Measurements from ENCODE around the gene MSL3B.

The MSL3B gene

DNA sequence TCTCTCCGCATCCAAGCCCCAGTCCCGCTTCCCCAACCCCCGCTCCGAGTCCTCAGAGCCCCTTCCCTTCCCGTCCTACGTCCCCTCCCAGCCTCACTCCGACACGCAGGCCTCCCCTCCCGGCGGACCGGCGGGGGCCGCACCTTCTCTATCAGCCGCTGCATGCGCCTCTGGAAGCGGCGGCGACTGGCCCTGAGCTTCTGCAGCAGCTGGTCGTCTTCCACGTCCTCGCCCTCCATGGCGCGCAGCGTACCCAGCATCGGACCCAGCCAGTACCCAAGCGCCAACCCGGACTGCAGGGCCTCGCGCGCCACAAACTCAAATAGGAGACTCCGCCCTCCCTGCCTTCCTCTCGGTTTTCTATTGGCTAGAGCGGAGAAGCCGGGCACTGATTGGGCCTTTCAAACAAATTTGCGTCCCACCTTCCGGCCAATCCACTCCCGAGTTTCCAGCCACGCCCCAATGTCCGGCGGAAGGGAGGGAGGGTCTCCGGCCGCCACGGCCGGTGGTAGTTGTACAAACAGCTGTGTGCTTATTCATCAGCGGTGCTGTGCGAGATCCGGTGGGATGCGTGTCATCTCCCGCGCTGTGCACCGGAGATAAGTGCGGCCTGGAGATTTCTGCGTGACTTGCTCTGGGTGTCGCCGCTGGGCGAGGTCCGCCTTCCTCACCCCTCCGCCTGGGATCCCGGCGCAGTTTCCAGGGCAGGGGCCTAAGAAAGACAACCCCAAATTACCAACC, 13.8 kb downstream of the MSL3B start, which contains the start of gene HJURP (continued):
- TF ChIP-seq KHSRP (IDR thresholded peaks at IDR 0.05) (no peak), SP2 (IDR thresholded peaks at IDR 0.05; ENCODE audit: extremely low read depth, low read depth, low read length, poor library complexity, severe bottlenecking) (no peak), TRIM24 (IDR thresholded peaks at IDR 0.05) (peak; percentile 47 to 70; a peak in 2 of 4 replicates), SP1 (CRISPR knock-in tag; IDR thresholded peaks at IDR 0.05) (peak; percentile 69), CXXC5 (CRISPR knock-in tag; IDR thresholded peaks at IDR 0.05) (peak; percentile 93), POLR2AphosphoS5 (IDR thresholded peaks at IDR 0.05; ENCODE audit: control insufficient read depth, insufficient read depth, low read depth, low read length) (peak; percentile 78), THRA (IDR thresholded peaks at IDR 0.05) (no peak), ZNF449 (CRISPR knock-in tag; IDR thresholded peaks at IDR 0.05) (no peak), PHF8 (IDR thresholded peaks at IDR 0.05; ENCODE audit: borderline replicate concordance, low read length) (peak; percentile 90; the same call in 1 of the 2 replicates), HDAC2 (IDR thresholded peaks at IDR 0.05) (peak; percentile 49; the same call in 1 of the 2 replicates), ZNF224 (CRISPR knock-in tag; IDR thresholded peaks at IDR 0.05) (no peak), E4F1 (CRISPR knock-in tag; IDR thresholded peaks at IDR 0.05; ENCODE audit: borderline replicate concordance) (no peak), ZNF445 (CRISPR knock-in tag; IDR thresholded peaks at IDR 0.05; ENCODE audit: low read depth) (no peak), ZNF561 (CRISPR knock-in tag; conservative IDR thresholded peaks at IDR 0.05) (no peak), ZNF740 (CRISPR knock-in tag; IDR thresholded peaks at IDR 0.05) (0 out of 2 replicates have a peak, but pooled peaks have one; percentile 15), ZNF740 (tag; IDR thresholded peaks at IDR 0.05) (no peak), CBX3 (IDR thresholded peaks at IDR 0.05; ENCODE audit: borderline replicate concordance in 1 of 2, low read length in 2 of 2) (no peak), CREB1 (IDR thresholded peaks at IDR 0.05) (peak; percentile 72; the same call in 1 of the 2 replicates), CREB1 (CRISPR knock-in tag; IDR thresholded peaks at IDR 0.05) (peak; percentile 59; the same call in 1 of the 2 replicates), ARHGAP35 (IDR thresholded peaks at IDR 0.05; ENCODE audit: partially characterized antibody) (no peak)
- TF ChIP-seq, protein P1, sequence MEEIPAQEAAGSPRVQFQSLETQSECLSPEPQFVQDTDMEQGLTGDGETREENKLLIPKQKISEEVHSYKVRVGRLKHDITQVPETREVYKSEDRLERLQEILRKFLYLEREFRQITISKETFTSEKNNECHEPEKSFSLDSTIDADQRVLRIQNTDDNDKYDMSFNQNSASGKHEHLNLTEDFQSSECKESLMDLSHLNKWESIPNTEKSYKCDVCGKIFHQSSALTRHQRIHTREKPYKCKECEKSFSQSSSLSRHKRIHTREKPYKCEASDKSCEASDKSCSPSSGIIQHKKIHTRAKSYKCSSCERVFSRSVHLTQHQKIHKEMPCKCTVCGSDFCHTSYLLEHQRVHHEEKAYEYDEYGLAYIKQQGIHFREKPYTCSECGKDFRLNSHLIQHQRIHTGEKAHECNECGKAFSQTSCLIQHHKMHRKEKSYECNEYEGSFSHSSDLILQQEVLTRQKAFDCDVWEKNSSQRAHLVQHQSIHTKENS (CRISPR knock-in tag; IDR thresholded peaks at IDR 0.05): no peak

Data from K562 (cell line).